WI38 (cell line): ENCODE measurements around the gene PHF19.

Experiments used
- H3K4me3 ChIP-seq: 2 replicates; pipeline ENCODE4 v1.5.1; 2011; ENCODE audit warnings: low read depth, mild to moderate bottlenecking, control low read depth, low read length
- TF ChIP-seq, protein P1 (sequence below): IDR thresholded peaks from 2 replicates; pipeline ENCODE4 v1.5.1; 2012; ENCODE audit warnings: low read depth, mild to moderate bottlenecking, control low read depth, low read length

PHF19 gene

GRCh38 chr9:120901755-120902568 is 25.0 kb upstream of the PHF19 start:
- TF ChIP-seq, protein P1, sequence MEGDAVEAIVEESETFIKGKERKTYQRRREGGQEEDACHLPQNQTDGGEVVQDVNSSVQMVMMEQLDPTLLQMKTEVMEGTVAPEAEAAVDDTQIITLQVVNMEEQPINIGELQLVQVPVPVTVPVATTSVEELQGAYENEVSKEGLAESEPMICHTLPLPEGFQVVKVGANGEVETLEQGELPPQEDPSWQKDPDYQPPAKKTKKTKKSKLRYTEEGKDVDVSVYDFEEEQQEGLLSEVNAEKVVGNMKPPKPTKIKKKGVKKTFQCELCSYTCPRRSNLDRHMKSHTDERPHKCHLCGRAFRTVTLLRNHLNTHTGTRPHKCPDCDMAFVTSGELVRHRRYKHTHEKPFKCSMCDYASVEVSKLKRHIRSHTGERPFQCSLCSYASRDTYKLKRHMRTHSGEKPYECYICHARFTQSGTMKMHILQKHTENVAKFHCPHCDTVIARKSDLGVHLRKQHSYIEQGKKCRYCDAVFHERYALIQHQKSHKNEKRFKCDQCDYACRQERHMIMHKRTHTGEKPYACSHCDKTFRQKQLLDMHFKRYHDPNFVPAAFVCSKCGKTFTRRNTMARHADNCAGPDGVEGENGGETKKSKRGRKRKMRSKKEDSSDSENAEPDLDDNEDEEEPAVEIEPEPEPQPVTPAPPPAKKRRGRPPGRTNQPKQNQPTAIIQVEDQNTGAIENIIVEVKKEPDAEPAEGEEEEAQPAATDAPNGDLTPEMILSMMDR, result no peak

GRCh38 chr9:120900824-120901223 is 23.8 kb upstream of the PHF19 start:
- no peak overlapping the region for H3K4me3 ChIP-seq
- TF ChIP-seq, protein P1, result no peak

More at GRCh38 chr9:120901755-120902568, 25.0 kb upstream of the PHF19 start:
- H3K4me3 ChIP-seq, result no peak overlapping the region

DNA sequence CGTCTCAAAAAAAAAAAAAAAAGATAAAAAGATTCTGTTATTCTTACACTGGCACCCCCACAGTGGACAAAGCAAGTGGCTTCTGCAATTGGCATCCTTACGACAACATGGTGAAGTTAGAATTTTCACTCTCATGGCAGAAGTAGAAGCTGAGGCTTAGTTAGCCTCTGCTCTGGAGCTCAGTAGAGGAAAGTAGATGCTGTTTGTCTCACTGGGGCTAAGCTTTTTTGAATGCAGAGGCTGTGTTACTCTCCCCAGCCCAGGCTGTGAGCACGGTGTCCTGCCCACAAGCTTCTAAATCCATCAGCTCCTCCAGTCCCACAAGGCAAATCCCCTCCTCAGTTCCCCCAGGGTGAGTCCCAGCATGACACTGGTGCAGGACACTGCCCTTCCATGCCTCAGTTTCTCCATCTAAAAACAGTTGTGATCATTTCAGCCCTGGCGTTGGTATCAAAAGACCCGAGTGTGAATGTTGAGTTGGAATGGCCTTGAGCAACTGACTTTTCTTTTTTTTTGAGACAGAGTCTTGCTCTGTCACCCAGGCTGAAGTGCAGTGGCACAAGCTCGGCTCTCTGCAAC is 22.6 kb upstream of the PHF19 start:
- TF ChIP-seq, protein P1, result no peak
- H3K4me3 ChIP-seq, result no peak overlapping the region

- TF ChIP-seq, protein P1, result no peak
- H3K4me3 ChIP-seq, result no peak overlapping the region
Observed at GRCh38 chr9:120898396-120898795, 21.4 kb upstream of the PHF19 start.

DNA sequence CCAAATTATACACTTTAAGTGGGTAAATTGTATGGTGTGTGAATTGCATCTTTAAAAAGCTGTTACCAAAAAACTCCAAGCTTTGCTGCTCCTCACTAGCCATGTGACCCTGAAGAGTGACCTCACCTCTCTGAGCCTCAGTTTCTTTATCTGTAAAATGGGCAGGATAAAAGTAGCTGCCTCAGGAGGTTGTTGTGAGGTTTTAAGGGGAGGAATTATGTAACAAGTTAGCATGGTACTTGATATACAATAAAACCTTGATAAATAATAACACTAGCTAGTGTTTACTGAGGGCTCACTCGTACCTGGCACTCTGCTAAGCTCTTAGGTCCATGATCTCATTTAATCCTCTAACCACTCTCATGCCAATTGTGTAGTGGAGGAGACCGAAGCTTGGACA is 19.0 kb upstream of the PHF19 start:
- TF ChIP-seq, protein P1, result no peak
- H3K4me3 ChIP-seq, result no peak overlapping the region

DNA sequence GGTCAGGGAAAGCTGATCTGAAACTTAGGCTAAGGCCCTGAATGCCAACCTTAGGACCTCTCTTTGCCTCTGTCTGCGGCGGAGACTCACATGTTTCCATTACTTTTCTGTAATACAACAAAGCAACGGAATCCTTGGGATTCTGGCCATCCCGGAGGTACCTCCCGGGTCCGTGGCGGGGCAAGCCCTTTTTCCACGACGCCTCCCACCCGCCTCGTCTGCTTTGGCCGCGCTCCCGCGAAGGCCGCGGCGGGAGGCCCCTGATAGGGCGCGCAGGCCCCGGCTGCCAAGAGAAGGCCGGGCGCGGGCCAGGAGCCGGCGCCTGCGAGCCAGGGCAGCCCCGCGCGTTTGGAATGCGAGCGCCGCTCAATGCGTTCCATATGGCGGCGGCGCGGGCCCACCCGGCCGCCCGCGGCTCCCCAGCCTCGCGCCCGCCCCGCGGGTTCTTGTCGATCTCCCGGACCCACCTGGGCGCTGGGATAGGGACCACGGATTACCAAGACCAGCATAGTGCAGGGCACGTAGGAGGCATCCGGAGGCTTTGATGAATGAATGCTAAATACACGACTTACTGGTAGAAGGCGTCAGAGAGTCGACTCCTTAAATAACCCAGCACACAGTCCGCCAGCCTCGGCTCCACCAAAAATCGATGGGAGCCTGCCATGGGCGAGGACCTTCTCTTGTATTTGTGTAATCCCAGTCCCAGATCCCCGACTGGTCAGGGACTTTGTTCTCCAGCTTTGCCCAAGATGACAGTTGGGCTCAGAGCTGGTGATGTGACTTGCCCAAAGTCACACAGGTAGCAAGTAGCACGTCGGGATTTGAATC is 17.5 kb upstream of the PHF19 start:
- TF ChIP-seq, protein P1, result no peak
- H3K4me3 ChIP-seq, result no peak overlapping the region
